ENCODE results near the gene DNAJC16. TPM values are rescaled to one million over a fixed set of nuclear protein-coding genes. Genes with fewer than 3 reads are reported as not detected.

DNAJC16 gene
- polyA plus RNA-seq, 1 donor (not counting 4 experiments of a cell fraction or from before 2014, with no cell fraction given), result 13.7 TPM

DNA sequence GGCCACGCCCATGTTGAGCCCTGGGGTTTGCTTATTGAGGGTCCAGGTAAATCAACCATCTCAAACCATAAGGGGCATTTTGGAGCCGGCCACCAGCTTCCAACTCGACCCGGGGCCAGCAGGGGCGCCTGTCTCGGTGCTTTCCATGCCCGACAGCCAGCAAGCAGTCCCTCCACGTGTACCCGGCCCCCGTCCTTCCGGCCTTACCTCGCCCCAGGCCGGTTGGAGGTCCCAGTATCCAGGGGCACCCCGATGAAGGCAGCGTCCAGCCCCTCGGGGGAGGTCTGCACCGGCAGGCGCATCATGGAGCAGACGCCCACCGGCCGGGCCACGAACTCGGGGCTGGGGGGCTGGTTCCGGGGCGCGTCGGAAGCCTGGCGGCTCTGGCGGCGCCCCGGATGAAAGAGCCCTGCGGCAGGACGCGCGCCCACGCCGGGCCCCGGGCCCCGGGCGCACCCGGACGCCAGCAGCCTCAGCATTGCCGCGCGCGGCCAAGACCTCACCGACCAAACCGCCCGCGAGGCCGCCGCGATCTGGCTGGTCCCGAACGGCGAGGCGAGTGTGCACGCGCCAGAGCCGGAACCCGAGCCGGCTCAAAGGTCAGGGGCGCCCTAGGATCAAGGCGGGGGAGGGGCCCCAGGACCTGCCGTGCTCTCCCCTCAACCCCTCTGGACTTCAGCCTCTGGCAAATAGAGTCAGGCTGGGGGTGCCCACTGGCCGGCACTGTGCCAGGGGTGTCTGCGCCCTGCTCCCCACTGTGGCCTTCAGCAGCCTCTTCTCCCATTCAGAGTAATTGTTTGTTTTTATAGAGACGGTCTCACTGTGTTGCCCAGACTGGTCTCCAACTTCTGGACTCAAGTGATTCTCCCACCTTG lies 58.1 kb downstream of the DNAJC16 start, which contains the start of gene AGMAT:
AGMAT (minus strand) TSS at position 563 of the 875 bp plus-strand sequence; CDS start at position 479, 84 bp downstream.
- no peak for DNase-seq (ENCODE audit: low read depth, low spot score)
- dilution Hi-C loops (cut with MboI; ENCODE audit: extremely low pct_ligation_motif_present, low sequenced_read_pairs), result no loop called here
- peak within 1 kb of the TSS; percentile 61 for H3K9ac ChIP-seq (ENCODE audit: control insufficient read depth, extremely low read depth, insufficient read depth, low read length)

DNA sequence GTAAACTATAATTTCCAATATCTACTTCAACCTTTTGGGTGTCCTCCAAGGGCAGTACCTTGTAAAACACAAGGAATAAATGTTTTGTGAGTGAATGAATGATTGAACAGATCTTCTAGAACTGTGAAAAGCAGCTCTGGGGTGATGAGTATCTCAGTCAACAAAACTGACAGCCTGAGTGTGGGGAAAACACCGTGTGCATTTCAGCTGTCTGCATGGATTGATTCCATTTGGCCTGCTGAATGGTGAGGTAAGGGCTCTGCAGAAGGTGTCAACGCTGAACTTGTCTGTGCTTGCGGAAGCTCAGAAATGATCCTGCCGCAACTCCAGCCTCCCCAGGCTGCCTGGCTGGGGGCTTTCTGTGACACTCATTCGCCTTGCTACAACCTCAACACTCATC lies 65.6 kb downstream of the DNAJC16 start:
- no peak overlapping the region for H3K9ac ChIP-seq (ENCODE audit: control insufficient read depth, extremely low read depth, insufficient read depth, low read length)
- H3K4me3 ChIP-seq (ENCODE audit: control insufficient read depth in 2 of 3, extremely low read depth in 1 of 3, insufficient read depth in 2 of 3, low read depth in 1 of 3, low read length in 3 of 3), result no peak overlapping the region
- TF ChIP-seq, protein P1, sequence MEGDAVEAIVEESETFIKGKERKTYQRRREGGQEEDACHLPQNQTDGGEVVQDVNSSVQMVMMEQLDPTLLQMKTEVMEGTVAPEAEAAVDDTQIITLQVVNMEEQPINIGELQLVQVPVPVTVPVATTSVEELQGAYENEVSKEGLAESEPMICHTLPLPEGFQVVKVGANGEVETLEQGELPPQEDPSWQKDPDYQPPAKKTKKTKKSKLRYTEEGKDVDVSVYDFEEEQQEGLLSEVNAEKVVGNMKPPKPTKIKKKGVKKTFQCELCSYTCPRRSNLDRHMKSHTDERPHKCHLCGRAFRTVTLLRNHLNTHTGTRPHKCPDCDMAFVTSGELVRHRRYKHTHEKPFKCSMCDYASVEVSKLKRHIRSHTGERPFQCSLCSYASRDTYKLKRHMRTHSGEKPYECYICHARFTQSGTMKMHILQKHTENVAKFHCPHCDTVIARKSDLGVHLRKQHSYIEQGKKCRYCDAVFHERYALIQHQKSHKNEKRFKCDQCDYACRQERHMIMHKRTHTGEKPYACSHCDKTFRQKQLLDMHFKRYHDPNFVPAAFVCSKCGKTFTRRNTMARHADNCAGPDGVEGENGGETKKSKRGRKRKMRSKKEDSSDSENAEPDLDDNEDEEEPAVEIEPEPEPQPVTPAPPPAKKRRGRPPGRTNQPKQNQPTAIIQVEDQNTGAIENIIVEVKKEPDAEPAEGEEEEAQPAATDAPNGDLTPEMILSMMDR (optimal IDR thresholded peaks at IDR 0.05 in 1 of 3, IDR thresholded peaks at IDR 0.05 in 1 of 3, conservative IDR thresholded peaks at IDR 0.05 in 1 of 3; ENCODE audit: extremely low read depth in 1 of 3, insufficient read depth in 2 of 3, low read length in 3 of 3), result no peak
- no peak for TF ChIP-seq EZH2 (IDR thresholded peaks at IDR 0.05; ENCODE audit: low read length)
- peaks cover 7% of the 10 kb centered on the region for H3K4me1 ChIP-seq (ENCODE audit: control insufficient read depth, extremely low read depth, insufficient read depth, low read length)
- no peaks in the 10 kb centered on the region for H4K20me1 ChIP-seq (ENCODE audit: control insufficient read depth, extremely low read depth, insufficient read depth, low read length)
- peak overlapping the region; percentile 27 for H2AFZ ChIP-seq (ENCODE audit: control insufficient read depth, low read length)
- H3K27me3 ChIP-seq (ENCODE audit: control insufficient read depth, extremely low read depth, insufficient read depth, low read length), result peaks cover 8% of the 10 kb centered on the region
- H3K9me1 ChIP-seq (ENCODE audit: control insufficient read depth, extremely low read depth, insufficient read depth, low read length), result no peaks in the 10 kb centered on the region
- H3K9me3 ChIP-seq (ENCODE audit: control insufficient read depth, low read depth, low read length), result no peaks in the 10 kb centered on the region
- dilution Hi-C loops (cut with MboI; ENCODE audit: extremely low pct_ligation_motif_present, low sequenced_read_pairs), result no loop called here
- DNase-seq (ENCODE audit: low read depth, low spot score) (no peak), FAIRE-seq (peak; percentile 59)
- H3K27ac ChIP-seq (ENCODE audit: control insufficient read depth, insufficient read depth, low read length), result no peak overlapping the region
- no peaks in the 10 kb centered on the region for H3K79me2 ChIP-seq (ENCODE audit: control insufficient read depth, insufficient read depth, low read length)
- H3K4me2 ChIP-seq (ENCODE audit: control insufficient read depth, extremely low read depth, insufficient read depth, low read depth, low read length), result peak overlapping the region; percentile 41
- H3K36me3 ChIP-seq (ENCODE audit: control insufficient read depth in 2 of 2, extremely low read depth in 1 of 2, insufficient read depth in 2 of 2, low read length in 2 of 2), result no peaks in the 10 kb centered on the region

More for the DNA sequence above, 58.1 kb downstream of the DNAJC16 start, which contains the start of gene AGMAT:
- TF ChIP-seq, protein P1 (optimal IDR thresholded peaks at IDR 0.05 in 1 of 3, IDR thresholded peaks at IDR 0.05 in 1 of 3, conservative IDR thresholded peaks at IDR 0.05 in 1 of 3; ENCODE audit: extremely low read depth in 1 of 3, insufficient read depth in 2 of 3, low read length in 3 of 3), result peak in 1 of 3 experiments; percentile 19
- no peak for TF ChIP-seq EZH2 (IDR thresholded peaks at IDR 0.05; ENCODE audit: low read length)
- Histone ChIP-seq H3K27ac (ENCODE audit: control insufficient read depth, insufficient read depth, low read length) (no peak within 1 kb of the TSS), H4K20me1 (ENCODE audit: control insufficient read depth, extremely low read depth, insufficient read depth, low read length) (no peaks in the 10 kb centered on the region), H2AFZ (ENCODE audit: control insufficient read depth, low read length) (peak within 1 kb of the TSS; percentile 70), H3K27me3 (ENCODE audit: control insufficient read depth, extremely low read depth, insufficient read depth, low read length) (no peaks in the 10 kb centered on the region), H3K79me2 (ENCODE audit: control insufficient read depth, insufficient read depth, low read length) (no peaks in the 10 kb centered on the region), H3K4me3 (ENCODE audit: control insufficient read depth in 2 of 3, extremely low read depth in 1 of 3, insufficient read depth in 2 of 3, low read depth in 1 of 3, low read length in 3 of 3) (peak within 1 kb of the TSS; percentile 13 to 63 (median 21)), H3K4me2 (ENCODE audit: control insufficient read depth, extremely low read depth, insufficient read depth, low read depth, low read length) (peak within 1 kb of the TSS; percentile 54), H3K9me3 (ENCODE audit: control insufficient read depth, low read depth, low read length) (no peaks in the 10 kb centered on the region), H3K36me3 (ENCODE audit: control insufficient read depth in 2 of 2, extremely low read depth in 1 of 2, insufficient read depth in 2 of 2, low read length in 2 of 2) (no peaks in the 10 kb centered on the region), H3K9me1 (ENCODE audit: control insufficient read depth, extremely low read depth, insufficient read depth, low read length) (no peaks in the 10 kb centered on the region), H3K4me1 (ENCODE audit: control insufficient read depth, extremely low read depth, insufficient read depth, low read length) (no peaks in the 10 kb centered on the region)
- no peak for FAIRE-seq

Data from keratinocyte (primary cell).